ENCODE data around the gene ARHGAP23. TPM values are rescaled to one million over a fixed set of nuclear protein-coding genes. Genes with fewer than 3 reads are reported as not detected.

The ARHGAP23 gene
- total RNA-seq, 2 experiments from 2014 or later, result 0.73 TPM; not detected in 1

GRCh38 chr17:38459567-38459966, 31.3 kb downstream of the ARHGAP23 start:
- intact Hi-C loops (cut with DNase I, micrococcal nuclease), result no loop called here
- peaks cover 23% of the 10 kb centered on the region for H3K27me3 Mint-ChIP-seq
- peaks cover 0 to 2% of the 10 kb centered on the region in 2 experiments for H3K9me3 ChIP-seq (ENCODE audit: control insufficient read depth in 1 of 2, insufficient read depth in 1 of 2, low read length in 2 of 2)
- no peaks in the 10 kb centered on the region for H3K4me1 ChIP-seq (ENCODE audit: insufficient read depth, low read length)
- DNase-seq (no peak), ATAC-seq (ENCODE audit: poor library complexity) (no peak)
- no peak overlapping the region for H3K4me3 ChIP-seq (ENCODE audit: low read length)
- POLR2A ChIA-PET, result no interaction called here
- H3K36me3 ChIP-seq (ENCODE audit: insufficient read depth, low read length), result no peaks in the 10 kb centered on the region
- CTCF ChIA-PET, result no interaction called here
- peaks cover 11 to 19% of the 10 kb centered on the region in 2 experiments for H3K27me3 ChIP-seq (ENCODE audit: control insufficient read depth in 1 of 2, insufficient read depth in 2 of 2, low read length in 2 of 2)
- no peak overlapping the region for H3K27ac ChIP-seq (ENCODE audit: low read depth in 1 of 2, low read length in 2 of 2)
- H3K27ac Mint-ChIP-seq, result no peak overlapping the region
- no peak for TF ChIP-seq CTCF (IDR thresholded peaks at IDR 0.05)
- no peaks in the 10 kb centered on the region for H3K9me3 Mint-ChIP-seq
- H3K4me3 Mint-ChIP-seq, result no peak overlapping the region
- peaks cover 7% of the 10 kb centered on the region for H3K4me1 Mint-ChIP-seq (ENCODE audit: low read depth)
- no peaks in the 10 kb centered on the region for H3K36me3 Mint-ChIP-seq (ENCODE audit: low read depth)

GRCh38 chr17:38460082-38460715, 31.9 kb downstream of the ARHGAP23 start:
- no peak overlapping the region for H3K4me3 Mint-ChIP-seq
- peaks cover under 1% of the 10 kb centered on the region for H3K4me1 Mint-ChIP-seq (ENCODE audit: low read depth)
- Histone ChIP-seq H3K27ac (ENCODE audit: low read depth in 1 of 2, low read length in 2 of 2) (no peak overlapping the region), H3K4me3 (ENCODE audit: low read length) (no peak overlapping the region), H3K4me1 (ENCODE audit: insufficient read depth, low read length) (no peaks in the 10 kb centered on the region), H3K9me3 (ENCODE audit: control insufficient read depth in 1 of 2, insufficient read depth in 1 of 2, low read length in 2 of 2) (no peaks in the 10 kb centered on the region), H3K36me3 (ENCODE audit: insufficient read depth, low read length) (no peaks in the 10 kb centered on the region), H3K27me3 (ENCODE audit: control insufficient read depth in 1 of 2, insufficient read depth in 2 of 2, low read length in 2 of 2) (peaks cover 8 to 12% of the 10 kb centered on the region in 2 experiments)
- intact Hi-C loops (cut with DNase I, micrococcal nuclease), result no loop called here
- ChIA-PET CTCF (no interaction called here), POLR2A (no interaction called here)
- no peaks in the 10 kb centered on the region for H3K9me3 Mint-ChIP-seq
- H3K36me3 Mint-ChIP-seq (ENCODE audit: low read depth), result no peaks in the 10 kb centered on the region
- ATAC-seq (ENCODE audit: poor library complexity) (no peak), DNase-seq (no peak)
- TF ChIP-seq CTCF (IDR thresholded peaks at IDR 0.05), result no peak
- H3K27ac Mint-ChIP-seq, result no peak overlapping the region
- H3K27me3 Mint-ChIP-seq, result peaks cover 17% of the 10 kb centered on the region

GRCh38 chr17:38460716-38461630, 32.7 kb downstream of the ARHGAP23 start:
- Mint-ChIP-seq H3K4me3 (no peak overlapping the region), H3K4me1 (ENCODE audit: low read depth) (no peaks in the 10 kb centered on the region), H3K27ac (no peak overlapping the region), H3K27me3 (peaks cover 14% of the 10 kb centered on the region), H3K36me3 (ENCODE audit: low read depth) (no peaks in the 10 kb centered on the region), H3K9me3 (no peaks in the 10 kb centered on the region)
- H3K36me3 ChIP-seq (ENCODE audit: insufficient read depth, low read length), result no peaks in the 10 kb centered on the region
- no peaks in the 10 kb centered on the region for H3K4me1 ChIP-seq (ENCODE audit: insufficient read depth, low read length)
- H3K27ac ChIP-seq (ENCODE audit: low read depth in 1 of 2, low read length in 2 of 2), result no peak overlapping the region
- POLR2A ChIA-PET, result no interaction called here
- intact Hi-C loops (cut with DNase I, micrococcal nuclease), result no loop called here
- DNase-seq (no peak), ATAC-seq (ENCODE audit: poor library complexity) (no peak)
- no peak for TF ChIP-seq CTCF (IDR thresholded peaks at IDR 0.05)
- no peaks in the 10 kb centered on the region for H3K9me3 ChIP-seq (ENCODE audit: control insufficient read depth in 1 of 2, insufficient read depth in 1 of 2, low read length in 2 of 2)
- peaks cover 1 to 5% of the 10 kb centered on the region in 2 experiments for H3K27me3 ChIP-seq (ENCODE audit: control insufficient read depth in 1 of 2, insufficient read depth in 2 of 2, low read length in 2 of 2)
- H3K4me3 ChIP-seq (ENCODE audit: low read length), result no peak overlapping the region
- CTCF ChIA-PET, result no interaction called here

All from CD4-positive, alpha-beta T cell (primary cell).